ENCODE measurements around the gene NHLRC2. TPM values are rescaled to one million over a fixed set of nuclear protein-coding genes. Genes with fewer than 3 reads are reported as not detected.
"Not testable (repeated sequence)": the region's sequence is repeated elsewhere in the genome, so short reads cannot be mapped to it uniquely, and the experiment has no call there.

The NHLRC2 gene
- total RNA-seq, 2 donors from 2014 or later: 37.7 to 54.9 TPM

- no peaks in the 10 kb centered on the region for H3K27me3 Mint-ChIP-seq (ENCODE audit: insufficient read depth)
- 90% methylated on average over 4 of the region's 4 CpGs; no CpG with 5 or more reads in 1 of the 2 experiments for WGBS, 2 experiments (ENCODE audit: insufficient coverage in 1 of 2, insufficient read length in 1 of 2)
Observed at GRCh38 chr10:113823389-113823788, 31.1 kb upstream of the NHLRC2 start.

GRCh38 chr10:113825791-113826190, 28.7 kb upstream of the NHLRC2 start:
- Histone ChIP-seq H3K4me3 (ENCODE audit: low read length) (no peak overlapping the region), H3K27me3 (ENCODE audit: control insufficient read depth, insufficient read depth, low read length, poor library complexity, severe bottlenecking) (no peaks in the 10 kb centered on the region), H3K9me3 (ENCODE audit: control insufficient read depth, low read length) (no peaks in the 10 kb centered on the region), H3K9ac (ENCODE audit: extremely low read depth, low read length, poor library complexity, severe bottlenecking) (no peak overlapping the region), H3K27ac (ENCODE audit: low read depth, low read length) (no peak overlapping the region), H3K36me3 (ENCODE audit: control insufficient read depth, insufficient read depth, low read length) (no peaks in the 10 kb centered on the region), H3K4me1 (ENCODE audit: control insufficient read depth, insufficient read depth, low read length) (no peaks in the 10 kb centered on the region)
- H3K9me3 Mint-ChIP-seq: no peaks in the 10 kb centered on the region
- H3K4me3 Mint-ChIP-seq: no peak overlapping the region
- 81 to 100% methylated on average over 1 to 2 of the region's 2 CpGs for WGBS, 2 experiments (ENCODE audit: insufficient coverage in 1 of 2, insufficient read length in 1 of 2)
- peaks cover 15% of the 10 kb centered on the region for H3K4me1 Mint-ChIP-seq
- H3K36me3 Mint-ChIP-seq (ENCODE audit: low read depth): no peaks in the 10 kb centered on the region
- H3K27ac Mint-ChIP-seq: no peak overlapping the region
- H3K27me3 Mint-ChIP-seq (ENCODE audit: insufficient read depth): no peaks in the 10 kb centered on the region
- no peak for TF ChIP-seq CTCF (conservative IDR thresholded peaks at IDR 0.05)
- DNase-seq: no peak

More at GRCh38 chr10:113823389-113823788, 31.1 kb upstream of the NHLRC2 start:
- H3K4me3 ChIP-seq (ENCODE audit: low read length): no peak overlapping the region
- no peaks in the 10 kb centered on the region for H3K27me3 ChIP-seq (ENCODE audit: control insufficient read depth, insufficient read depth, low read length, poor library complexity, severe bottlenecking)
- no peaks in the 10 kb centered on the region for H3K4me1 ChIP-seq (ENCODE audit: control insufficient read depth, insufficient read depth, low read length)
- Mint-ChIP-seq H3K36me3 (ENCODE audit: low read depth) (no peaks in the 10 kb centered on the region), H3K4me3 (no peak overlapping the region), H3K4me1 (peaks cover 20% of the 10 kb centered on the region), H3K9me3 (no peaks in the 10 kb centered on the region), H3K27ac (no peak overlapping the region)
- TF ChIP-seq CTCF (conservative IDR thresholded peaks at IDR 0.05): no peak
- no peak overlapping the region for H3K9ac ChIP-seq (ENCODE audit: extremely low read depth, low read length, poor library complexity, severe bottlenecking)
- no peak for DNase-seq
- H3K27ac ChIP-seq (ENCODE audit: low read depth, low read length): no peak overlapping the region
- H3K9me3 ChIP-seq (ENCODE audit: control insufficient read depth, low read length): no peaks in the 10 kb centered on the region
- no peaks in the 10 kb centered on the region for H3K36me3 ChIP-seq (ENCODE audit: control insufficient read depth, insufficient read depth, low read length)

DNA sequence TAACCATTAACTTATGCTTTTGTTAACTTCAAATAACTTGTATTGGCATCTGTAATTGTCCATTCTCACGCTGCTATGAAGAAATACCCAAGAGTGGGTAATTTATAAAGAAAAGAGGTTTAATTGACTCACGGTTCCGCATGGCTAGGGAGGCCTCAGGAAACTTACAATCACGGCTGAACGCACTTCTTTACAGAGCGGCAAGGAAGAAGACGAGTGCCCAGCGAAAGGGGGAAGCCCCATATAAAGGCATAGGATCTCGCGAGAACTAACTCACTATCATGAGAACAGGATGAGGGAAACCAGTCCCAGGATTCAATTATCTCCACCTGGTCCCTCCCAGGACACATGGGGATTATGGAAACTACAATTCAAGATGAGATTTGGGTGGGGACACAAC, 25.9 kb upstream of the NHLRC2 start:
- H3K36me3 Mint-ChIP-seq (ENCODE audit: low read depth); H3K27me3 ChIP-seq (ENCODE audit: control insufficient read depth, insufficient read depth, low read length, poor library complexity, severe bottlenecking); H3K4me3 Mint-ChIP-seq; H3K4me1 ChIP-seq (ENCODE audit: control insufficient read depth, insufficient read depth, low read length); H3K27ac Mint-ChIP-seq; H3K4me3 ChIP-seq (ENCODE audit: low read length); H3K27me3 Mint-ChIP-seq (ENCODE audit: insufficient read depth); DNase-seq; H3K27ac ChIP-seq (ENCODE audit: low read depth, low read length); H3K36me3 ChIP-seq (ENCODE audit: control insufficient read depth, insufficient read depth, low read length); H3K9ac ChIP-seq (ENCODE audit: extremely low read depth, low read length, poor library complexity, severe bottlenecking); H3K4me1 Mint-ChIP-seq; H3K9me3 Mint-ChIP-seq; H3K9me3 ChIP-seq (ENCODE audit: control insufficient read depth, low read length): not testable (repeated sequence)
- WGBS, 2 experiments (ENCODE audit: insufficient coverage in 1 of 2, insufficient read length in 1 of 2): 93 to 95% methylated on average over 8 to 10 of the region's 10 CpGs

DNA sequence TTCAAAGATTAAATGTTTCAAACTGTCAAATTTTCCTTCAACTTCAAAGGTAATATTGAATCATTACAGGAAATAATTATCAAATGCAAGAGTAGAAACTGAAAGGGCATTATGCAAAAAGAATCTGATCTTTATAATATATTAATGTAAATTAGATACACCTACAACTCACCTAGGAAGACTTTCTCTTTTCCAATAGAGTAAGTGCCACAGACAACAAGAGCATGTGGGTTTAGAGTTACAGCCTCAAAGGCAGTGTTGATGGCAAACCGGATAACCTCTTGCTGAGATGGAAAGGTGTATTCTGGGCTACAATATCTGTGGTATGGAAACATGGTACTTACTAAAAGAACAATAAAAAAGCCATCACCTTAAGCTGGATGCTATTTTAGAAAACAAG, 12.3 kb upstream of the NHLRC2 start:
- DNase-seq: no peak
- H3K36me3 ChIP-seq (ENCODE audit: control insufficient read depth, insufficient read depth, low read length): peaks cover 30% of the 10 kb centered on the region
- H3K9me3 ChIP-seq (ENCODE audit: control insufficient read depth, low read length): no peaks in the 10 kb centered on the region
- WGBS, 2 experiments (ENCODE audit: insufficient coverage in 1 of 2, insufficient read length in 1 of 2): 71% methylated on average over 1 of the region's 1 CpG; no CpG with 5 or more reads in 1 of the 2 experiments
- H3K4me3 Mint-ChIP-seq: no peak overlapping the region
- no peaks in the 10 kb centered on the region for H3K9me3 Mint-ChIP-seq
- no peak for TF ChIP-seq CTCF (conservative IDR thresholded peaks at IDR 0.05)
- H3K4me3 ChIP-seq (ENCODE audit: low read length): no peak overlapping the region
- H3K27ac Mint-ChIP-seq: no peak overlapping the region
- no peaks in the 10 kb centered on the region for H3K4me1 Mint-ChIP-seq
- H3K9ac ChIP-seq (ENCODE audit: extremely low read depth, low read length, poor library complexity, severe bottlenecking): no peak overlapping the region
- H3K27ac ChIP-seq (ENCODE audit: low read depth, low read length): no peak overlapping the region
- H3K27me3 ChIP-seq (ENCODE audit: control insufficient read depth, insufficient read depth, low read length, poor library complexity, severe bottlenecking): no peaks in the 10 kb centered on the region
- H3K27me3 Mint-ChIP-seq (ENCODE audit: insufficient read depth): no peaks in the 10 kb centered on the region
- no peaks in the 10 kb centered on the region for H3K4me1 ChIP-seq (ENCODE audit: control insufficient read depth, insufficient read depth, low read length)
- H3K36me3 Mint-ChIP-seq (ENCODE audit: low read depth): peaks cover 12% of the 10 kb centered on the region
